HS-5 (cell line): ENCODE results near the gene ESPNL.
A peak's percentile ranks its signal among the peaks of the same experiment; 100 is the strongest.

Source experiments
- DNase-seq: peaks from one replicate; pipeline ENCODE4 v3.0.0-alpha.2; 2012; ENCODE audit warnings: low read depth

The ESPNL gene

DNA sequence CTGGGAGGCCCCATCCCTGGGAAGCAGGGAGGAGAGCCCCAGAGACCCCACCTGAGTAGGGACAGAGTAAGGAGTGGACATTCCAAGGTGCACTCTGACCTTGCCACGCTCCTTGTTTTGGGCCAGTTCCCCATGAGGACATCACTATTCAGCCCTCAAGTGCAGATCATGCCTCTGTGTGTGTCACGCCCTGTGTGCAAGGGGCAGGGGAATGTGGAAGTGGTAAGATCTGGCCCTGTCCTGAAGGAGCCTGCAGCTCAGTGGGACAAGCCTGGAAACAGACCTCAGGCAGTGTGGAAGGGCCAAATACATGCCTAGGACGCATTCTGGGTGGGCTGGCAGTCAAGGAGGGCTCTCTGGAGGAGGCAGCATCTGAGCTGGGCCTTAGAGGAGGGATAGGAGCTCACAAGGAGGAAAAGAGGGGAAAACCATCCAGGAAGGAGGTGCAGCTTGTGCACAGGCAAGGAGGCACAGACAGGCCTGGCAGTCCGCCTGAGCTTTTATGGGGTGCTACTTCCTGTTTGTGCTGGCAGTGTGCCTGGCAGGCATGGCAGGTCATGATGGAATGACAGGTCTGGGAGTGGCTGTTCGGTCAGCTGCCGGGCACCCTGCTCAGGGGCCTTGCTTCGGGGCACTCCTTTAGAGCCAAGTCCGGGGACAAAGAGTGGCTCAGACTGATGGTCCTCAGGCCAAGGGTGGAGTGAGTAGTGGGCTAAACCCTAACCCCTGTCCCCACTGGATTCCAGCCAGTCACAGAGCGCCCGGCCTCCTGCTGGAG lies 41.6 kb downstream of the ESPNL start:
- DNase-seq: peak; percentile 37

DNA sequence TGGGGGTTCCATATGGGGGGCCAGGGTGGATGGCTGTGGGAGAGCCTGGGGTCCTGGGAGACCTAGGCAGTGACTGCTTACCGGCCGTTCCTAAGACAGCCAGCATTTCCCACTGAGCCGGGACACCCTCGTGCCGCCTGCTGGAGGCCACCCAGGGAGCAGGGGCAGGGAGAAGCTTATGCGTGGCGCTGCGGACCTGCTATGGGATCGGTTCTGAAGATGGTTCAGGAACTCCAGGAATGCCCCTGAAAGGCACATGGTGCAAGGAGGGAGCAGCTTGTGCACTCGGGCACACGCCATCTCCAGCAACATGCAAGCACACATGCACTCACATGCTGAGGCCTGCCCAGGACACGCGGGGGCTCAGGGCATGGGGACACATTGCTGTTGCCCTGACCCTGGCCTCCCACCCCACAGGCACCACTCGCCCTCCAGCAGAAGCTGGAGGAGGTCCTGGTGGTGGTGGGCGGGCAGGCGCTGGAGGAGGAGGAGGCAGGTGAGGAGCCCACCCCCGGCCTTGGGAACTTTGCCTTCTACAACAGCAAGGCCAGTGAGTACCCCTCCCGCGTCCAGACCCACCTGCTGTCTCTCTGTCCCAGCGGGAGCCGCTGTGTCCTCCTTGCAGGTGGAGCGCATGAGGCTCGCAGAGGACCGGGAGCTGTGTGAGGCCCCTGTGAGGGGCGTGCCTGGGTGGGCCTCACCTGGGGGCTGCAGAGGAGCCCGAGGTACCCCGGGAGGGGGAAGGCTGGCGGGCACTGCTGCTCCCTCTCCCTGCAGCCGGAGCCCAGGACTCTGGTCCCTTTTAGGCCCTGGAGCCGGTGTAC lies 42.5 kb downstream of the ESPNL start:
- DNase-seq: no peak

DNA sequence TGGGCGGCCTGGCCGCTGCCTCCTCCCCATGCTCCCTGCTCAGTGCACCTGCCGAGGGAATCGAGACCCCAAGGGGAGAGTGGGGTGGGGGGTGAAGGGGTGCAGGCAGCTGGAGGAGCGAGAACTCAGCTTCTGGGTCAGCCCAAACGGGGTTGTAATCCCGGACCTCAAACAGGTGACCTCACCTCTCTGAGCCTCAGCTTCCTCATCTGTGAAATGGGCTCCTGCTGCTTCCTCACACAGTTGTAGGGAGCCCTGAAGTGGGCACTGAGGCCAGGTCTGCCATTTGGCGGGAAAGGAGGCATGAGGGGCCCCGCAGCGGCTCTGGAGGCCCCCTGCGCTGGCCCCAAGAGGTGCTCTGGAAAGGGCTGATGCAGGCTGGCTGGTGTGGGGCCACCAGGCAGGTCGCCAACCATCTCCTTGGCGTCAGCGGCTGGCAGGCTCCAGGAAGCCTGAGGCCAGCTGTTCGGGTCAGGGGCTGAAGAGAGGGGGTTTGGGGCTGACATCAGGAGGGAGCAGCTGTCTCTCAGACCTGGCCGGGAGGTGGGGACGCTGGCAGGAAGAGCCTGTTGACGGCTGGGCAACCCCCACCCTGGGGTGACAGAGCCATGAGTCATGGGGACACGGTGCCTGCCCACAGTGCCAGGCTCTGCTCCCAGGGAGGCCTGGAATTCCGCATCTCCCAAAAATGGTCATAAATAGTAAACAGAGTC lies 43.3 kb downstream of the ESPNL start:
- peak; percentile 40 for DNase-seq

DNA sequence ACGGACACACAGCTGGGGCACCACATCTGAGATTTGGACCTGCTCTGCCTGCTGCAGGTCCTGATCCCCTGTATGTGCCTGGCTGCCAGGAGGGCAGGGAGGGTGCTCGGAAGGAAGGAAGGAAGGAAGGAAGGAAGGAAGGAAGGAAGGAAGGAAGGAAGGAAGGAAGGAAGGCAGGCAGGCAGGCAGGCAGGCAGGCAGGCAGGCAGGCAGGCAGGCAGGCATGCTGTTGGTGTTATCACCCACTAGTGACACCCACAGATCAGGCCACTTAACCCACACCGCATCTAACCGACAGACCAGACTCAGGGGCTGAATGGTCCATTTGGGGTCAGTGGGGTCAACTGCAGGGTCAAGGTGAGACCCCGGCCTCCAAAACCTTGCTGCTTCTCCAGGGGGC lies 44.1 kb downstream of the ESPNL start:
- no peak for DNase-seq

DNA sequence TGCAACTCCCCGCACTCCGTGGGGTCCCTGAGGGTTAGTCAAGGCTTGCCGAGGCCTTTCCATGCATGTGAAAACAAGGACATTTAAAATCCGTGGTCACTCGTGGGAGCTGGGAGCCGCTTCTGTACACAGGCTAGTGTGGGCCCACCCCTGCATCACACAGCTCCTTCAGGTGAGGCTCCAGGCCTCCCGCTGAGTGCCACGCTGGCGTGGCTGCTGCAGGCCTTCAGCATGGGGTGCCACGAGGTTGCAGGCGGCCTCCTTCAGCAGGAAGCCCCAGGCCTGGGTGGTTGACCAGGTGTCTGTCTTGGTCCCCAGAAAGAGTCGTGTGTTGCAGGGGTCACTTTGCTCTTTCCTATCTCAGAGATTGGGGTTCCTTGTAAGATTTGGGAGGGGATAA lies 44.9 kb downstream of the ESPNL start:
- DNase-seq: no peak

DNA sequence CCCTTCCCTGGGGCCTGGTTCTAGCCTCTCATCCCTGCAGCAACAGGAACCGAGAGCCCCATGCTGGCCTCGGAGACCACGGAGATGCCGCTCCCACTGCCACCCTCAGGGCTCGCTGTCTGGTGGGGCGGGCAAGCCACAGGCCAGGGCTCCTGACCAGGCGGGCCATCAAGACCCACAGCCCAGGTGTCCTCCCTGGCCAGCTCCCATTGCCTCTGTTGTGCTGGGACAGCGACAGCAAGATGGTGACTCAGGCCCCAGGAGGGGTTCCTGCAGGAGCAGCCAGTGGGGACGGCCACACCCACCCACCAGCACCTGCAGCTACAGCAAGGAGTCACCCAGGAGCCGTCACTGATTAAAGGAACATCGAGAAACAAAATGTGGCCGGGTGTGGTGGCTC lies 45.7 kb downstream of the ESPNL start:
- no peak for DNase-seq

DNA sequence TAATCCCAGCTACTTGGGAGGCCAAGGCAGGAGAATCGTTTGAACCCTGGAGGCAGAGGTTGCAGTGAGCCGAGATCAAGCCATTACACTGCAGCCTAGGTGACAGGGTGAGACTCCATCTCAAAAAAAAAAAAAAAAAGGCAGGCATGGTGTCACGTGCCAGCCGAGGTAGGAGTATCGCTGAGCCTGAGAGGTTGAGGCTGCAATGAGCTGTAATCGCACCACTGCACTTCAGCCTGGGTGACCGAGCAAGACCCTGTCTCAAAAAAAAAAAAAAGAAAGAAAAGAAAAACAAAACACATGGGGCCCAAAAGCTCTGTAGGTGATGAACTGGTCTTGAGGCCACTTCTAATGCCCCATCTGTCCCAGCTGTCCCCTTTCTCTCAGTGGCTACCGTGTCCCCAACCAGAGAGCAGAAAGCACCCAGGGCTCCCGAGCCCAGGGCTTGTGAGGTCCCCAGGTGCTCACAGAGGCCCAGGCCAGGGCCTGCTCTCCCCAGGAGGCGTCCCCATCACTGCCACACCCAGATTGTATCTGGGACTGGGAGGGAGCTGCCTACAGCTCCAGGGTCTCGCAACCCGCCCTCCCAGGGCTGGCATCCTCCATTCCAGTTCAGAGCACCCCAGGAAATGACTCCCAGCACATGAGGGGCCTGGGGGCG lies 46.9 kb downstream of the ESPNL start:
- DNase-seq: no peak

DNA sequence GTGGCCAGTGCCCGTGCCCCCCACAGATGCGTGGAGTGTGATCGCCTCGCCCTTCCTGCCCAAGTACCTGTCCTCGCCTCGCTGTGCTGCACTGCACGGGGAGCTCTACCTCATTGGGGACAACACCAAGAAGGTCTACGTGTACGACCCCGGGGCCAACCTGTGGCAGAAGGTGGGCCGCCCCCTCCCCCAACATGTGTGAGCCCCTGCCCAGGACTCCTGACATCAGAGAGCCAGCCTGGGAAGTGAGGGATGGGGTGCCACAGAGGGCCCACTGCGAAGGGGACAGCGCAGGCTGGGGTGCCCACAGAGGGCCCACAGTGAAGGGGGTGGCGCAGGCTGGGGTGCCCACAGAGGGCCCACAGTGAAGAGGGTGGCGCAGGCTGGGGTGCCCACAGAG lies 48.8 kb downstream of the ESPNL start:
- DNase-seq: no peak

DNA sequence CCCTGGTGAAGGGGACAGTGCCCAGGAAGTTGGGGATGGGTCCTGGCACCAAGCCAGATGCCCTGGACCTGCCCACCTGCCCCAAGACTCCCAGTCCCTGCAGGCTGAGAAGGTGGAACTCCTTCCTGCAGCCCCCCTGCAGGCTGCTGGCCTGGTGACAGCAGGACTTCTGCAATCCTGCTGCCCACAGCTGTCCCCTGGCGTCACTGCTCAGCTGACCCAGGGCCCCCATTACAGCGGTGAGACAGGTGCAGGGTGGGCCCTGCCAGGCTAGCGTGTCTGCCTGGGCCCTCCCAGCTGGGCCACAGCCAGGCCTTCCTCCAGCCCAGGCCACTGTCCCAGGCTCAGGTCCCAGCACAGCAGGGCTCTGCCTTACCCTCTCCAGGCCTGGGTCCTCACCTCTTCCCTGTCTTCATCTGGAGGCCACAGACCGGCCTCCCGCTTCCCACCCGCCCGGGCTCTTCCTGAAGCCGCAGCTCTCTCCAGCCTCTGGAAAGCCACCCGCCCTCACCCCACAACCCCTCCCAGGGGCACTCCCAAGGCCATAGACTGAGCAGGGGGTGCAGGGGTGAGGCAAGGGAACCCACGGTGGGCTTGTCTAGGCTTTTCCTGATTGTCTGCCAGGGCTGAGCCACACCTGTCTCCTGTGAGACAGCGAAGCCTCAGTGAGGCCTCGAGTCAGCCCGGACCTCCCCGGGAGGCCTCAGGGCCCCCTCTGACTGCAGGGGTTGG lies 49.9 kb downstream of the ESPNL start:
- no peak for DNase-seq

DNA sequence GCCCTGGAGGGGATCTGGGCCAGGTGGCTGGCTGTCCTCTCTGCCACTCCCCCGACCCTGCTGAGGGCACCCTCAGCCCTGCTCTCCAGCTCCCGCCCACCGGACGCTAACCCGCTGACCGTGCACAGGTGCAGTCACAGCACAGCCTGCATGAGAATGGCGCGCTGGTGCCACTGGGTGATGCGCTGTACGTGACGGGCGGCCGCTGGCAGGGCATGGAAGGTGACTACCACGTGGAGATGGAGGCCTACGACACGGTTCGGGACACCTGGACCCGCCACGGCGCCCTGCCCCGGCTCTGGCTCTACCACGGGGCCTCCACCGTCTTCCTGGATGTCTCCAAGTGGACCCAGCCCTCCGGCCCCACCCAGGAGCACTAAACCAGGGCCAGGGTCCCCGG lies 50.5 kb downstream of the ESPNL start:
- DNase-seq: no peak

DNA sequence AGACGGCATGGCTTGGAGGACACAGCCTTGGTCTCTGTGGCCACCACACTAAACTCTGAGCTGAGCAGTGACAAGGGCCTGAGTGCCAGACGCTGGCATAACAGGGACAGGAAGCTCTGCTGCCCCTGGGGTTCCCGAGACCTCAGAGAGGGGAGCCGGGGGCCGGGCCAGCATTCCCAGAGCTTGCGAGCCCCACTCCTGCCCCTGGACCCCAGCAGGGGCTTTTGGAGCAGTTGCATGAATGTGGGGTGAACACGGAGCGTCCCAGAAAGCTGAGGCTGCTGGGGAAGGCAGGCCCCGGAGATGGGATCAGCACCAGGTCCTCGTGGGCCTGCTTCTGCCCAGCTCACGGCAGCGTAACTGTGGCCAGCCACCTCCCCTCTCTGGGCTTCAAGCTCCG lies 51.1 kb downstream of the ESPNL start:
- no peak for DNase-seq

DNA sequence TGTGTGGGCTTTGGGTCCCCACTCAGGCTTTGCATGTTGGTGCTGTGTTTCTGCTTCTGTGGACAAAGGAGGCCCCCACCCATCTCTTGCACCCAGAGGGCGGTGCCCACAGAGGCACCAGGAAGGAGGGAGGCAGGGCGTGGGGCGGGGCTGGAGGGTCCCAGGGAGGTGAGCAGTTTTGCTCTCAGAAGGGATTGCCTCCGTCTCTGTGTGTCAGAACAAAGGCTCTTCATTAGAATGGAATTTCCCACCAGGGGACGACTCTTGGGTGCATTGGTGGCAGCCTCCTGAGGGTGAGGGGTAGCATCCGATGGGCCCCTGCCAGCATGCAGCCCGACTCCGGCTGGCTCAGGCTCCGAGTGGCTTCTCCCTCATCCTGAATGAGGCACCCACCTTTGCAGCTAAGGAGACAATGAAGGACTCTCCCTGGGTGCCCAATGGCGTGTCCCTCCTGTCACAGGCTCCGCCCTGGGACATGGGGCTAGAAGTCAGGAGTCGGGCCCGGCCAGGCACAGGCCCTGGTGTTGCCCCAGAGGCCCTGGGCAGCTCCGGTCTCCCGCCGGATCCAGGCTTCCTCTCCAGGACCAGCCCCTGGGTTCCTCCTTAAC lies 51.6 kb downstream of the ESPNL start:
- DNase-seq: no peak

DNA sequence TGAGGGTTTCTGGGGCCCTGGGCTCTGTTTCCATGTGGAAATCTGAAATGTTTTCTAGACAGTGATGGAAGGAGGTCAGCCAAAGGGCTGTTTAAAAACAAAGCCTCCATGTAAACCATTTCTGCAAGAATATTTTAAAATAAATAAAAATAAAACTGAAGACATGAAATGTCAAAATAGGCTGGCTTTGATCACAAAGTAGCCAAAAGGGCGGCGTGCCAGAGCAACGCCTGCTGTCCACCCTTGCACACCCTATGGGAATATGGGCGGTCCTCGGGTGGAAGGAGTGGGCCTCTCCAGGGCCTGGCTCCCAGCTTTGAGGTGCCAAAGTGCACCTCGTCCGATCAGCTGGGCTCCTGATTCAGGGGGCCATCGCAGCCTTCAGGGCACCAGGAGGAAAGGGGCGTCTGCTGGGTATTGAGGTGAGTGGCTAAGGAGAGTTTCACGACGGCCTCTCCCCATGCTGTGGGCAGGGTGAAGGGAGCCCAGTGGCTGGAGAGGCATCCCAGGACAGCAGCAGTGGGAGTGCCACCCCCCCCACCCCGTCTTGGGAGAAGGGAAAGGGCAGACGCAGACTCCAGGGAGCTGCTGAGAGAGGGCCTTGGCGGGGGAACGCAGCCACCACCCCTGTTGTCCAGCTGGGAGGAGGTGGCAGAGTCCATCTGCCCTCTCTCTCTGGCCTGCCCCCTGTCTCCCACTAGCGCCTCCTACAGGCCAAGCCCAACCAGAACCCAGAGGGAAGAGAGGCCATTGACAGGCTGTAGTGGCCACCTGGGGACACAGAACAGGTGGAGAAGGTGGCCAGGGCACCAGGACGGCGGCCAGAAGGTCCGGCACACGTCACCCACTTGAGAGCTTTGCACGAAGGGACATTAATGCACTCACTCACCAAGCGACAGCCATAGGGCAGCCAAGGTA lies 52.9 kb downstream of the ESPNL start:
- no peak for DNase-seq

DNA sequence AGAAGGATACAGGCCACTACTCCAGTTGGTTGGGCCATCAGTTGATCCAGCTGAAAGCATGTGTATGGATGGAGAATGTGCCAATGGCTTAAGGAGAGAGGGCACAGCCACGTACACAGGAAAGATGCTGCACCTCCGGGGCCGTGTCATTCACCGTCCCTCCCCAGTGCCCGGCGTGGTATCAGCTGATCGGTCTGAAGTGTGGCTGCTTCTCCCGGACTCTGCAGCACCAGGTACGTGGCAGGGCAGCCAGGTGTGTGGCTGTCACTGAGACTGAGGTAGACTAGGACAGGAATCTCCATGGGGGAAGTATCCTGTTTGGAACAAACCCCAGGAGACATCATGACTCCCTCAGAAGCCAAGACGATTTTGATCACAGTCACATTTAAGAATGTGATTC lies 54.4 kb downstream of the ESPNL start:
- no peak for DNase-seq

DNA sequence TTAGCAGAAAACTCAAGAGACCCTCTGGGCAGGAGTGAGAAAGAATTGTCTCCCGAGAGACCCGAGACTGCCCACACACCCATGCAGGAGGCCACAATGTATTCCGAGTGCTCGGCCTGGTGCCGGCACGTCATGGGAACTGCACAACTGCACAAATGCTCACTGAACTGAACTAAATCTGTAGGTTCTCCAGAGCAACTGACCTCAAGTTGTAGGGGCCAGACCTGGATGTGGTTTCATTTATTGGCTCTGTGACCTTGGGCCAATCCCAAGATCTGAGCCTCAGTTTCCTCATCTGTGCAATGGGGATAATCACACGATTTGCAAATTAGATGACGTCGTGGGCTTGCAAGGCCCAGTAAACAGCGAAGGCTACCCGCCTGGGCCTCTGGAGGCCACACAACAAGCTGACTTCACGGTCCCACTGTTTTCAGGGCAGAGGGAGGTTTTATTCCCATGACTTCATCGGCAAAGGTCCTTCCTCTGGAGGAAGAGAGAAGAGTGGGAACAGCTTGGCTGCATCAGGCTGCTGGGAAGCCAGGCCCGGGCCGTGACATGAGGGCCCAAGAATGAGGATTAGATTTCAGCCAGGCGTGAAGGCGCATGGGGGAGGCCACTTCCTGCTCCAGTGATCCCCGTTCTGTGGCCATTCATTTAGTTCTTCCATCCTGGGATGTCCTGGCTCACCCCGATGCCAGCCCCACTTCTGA lies 55.1 kb downstream of the ESPNL start:
- DNase-seq: no peak

DNA sequence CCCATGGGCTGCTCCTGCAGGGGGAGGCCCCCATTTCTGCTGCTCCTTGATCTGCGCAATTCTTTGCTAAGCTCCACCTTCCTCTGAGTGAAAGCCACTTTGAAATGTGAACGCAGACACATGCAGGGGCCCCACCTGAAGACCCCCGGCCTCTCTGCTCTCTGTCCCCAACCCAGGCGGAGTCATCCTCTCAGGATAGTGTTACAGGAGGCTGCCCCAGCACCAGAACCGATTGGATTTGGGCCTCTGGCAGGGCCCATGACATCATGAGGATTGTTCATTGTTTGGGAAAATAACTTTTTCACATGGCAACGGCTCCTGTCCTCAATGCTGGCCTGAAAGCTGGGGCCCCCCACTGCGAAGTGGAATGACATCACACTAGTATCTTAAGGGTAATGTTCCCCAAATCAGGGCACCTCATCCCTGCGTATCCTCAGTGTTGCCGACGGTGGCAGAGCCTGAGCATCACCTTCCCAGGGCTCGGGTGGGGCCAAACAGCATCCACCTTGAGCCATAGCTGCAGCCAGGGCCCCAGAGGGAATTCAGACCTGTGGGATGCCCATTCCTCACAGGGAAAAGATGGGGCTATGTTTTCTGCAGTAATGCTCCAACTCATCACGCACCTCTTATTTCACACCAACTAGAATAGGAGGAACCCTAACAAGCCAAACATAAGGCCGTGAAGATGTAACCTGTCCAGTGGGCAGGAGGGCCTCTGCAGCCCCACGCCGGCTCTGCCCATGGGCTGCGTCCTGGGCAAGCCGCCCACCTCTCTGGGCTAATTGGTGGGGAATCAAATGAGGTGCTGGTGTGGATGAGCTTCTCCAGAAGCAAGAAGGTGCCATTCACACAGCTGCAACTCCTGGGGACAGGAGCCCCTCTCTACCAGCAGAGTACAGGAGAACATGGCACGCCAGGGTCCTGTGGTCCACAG lies 55.9 kb downstream of the ESPNL start:
- no peak for DNase-seq

DNA sequence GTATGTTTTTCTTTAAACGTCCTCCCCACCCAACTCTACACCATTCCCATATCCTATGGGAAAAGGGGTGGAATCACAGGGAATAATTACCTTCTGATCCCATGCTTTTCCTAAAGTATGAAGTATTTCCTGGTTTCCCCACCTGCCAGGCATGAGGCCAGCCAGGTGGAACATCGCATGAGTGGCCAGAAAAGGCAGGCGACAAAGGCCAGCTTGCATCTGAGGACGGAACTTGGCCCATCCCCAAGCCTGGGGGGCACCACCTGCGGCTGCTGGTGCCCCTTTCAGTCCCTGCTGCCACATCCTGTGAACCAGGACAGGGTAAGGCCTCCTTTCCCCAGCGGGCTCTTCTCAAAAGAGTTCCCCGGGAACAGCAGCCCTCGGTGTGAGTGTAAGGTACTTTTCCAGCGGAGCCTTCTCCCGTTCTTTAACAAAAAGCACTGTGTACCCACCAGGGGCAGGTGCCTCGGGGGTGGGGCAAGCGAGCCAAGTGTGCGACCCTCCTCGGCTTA lies 57.4 kb downstream of the ESPNL start:
- no peak for DNase-seq

DNA sequence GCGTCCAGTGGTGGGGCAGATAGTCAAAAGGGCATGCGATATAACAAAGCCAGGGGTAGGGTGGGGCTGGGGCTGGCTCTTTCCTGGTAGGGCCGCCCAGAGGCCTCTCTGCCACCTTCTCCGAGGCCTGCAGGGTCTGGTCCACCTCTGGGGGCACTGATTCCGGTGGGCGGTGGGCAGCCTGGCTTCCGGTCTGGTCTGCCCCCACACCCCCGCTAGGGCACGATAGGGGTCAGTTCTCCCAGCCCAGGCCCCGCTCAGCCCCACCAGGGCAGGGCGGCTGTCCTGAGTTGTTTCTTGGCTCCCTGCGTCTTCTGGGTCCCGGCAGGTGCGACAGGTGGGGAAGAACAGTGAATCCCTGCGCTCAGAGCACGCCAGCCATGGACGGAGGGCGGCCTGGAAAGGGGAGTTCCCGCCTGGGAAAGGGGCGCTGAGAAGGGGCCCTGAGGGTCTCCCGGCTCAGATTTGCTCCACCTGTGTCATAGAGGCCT lies 57.9 kb downstream of the ESPNL start:
- DNase-seq: no peak
